NK-92 (cell line): ENCODE measurements around the gene UPF3B.
"Not testable (repeated sequence)": the region's sequence is repeated elsewhere in the genome, so short reads cannot be mapped to it uniquely, and the experiment has no call there.

Experiments
- DNase-seq: peaks from one replicate; lab custom pipeline; 2025; ENCODE audit not compliant: unreplicated experiment; lab: John Stamatoyannopoulos, UW

The UPF3B gene

GRCh38 chrX:119852382-119853353 lies at the start of gene UPF3B:
Gene UPF3B, minus strand, starts transcription at chrX:119852963. Its CDS starts 35 bp downstream, at chrX:119852928.
- DNase-seq = peak; percentile 71

GRCh38 chrX:119900976-119901375 lies 48.2 kb upstream of the UPF3B start:
- no peak for DNase-seq

GRCh38 chrX:119899125-119899524 lies 46.4 kb upstream of the UPF3B start:
- DNase-seq = no peak

GRCh38 chrX:119895843-119896326 lies 43.1 kb upstream of the UPF3B start, which contains the start of gene AKAP14:
Gene AKAP14, plus strand, starts transcription at chrX:119895893. Its CDS starts 7,331 bp downstream, at chrX:119903224.
- no peak for DNase-seq

- DNase-seq = not testable (repeated sequence)
Measured at GRCh38 chrX:119891961-119892692, 39.4 kb upstream of the UPF3B start.

- DNase-seq = not testable (repeated sequence)
Measured at GRCh38 chrX:119890626-119891025, 37.9 kb upstream of the UPF3B start.

- no peak for DNase-seq
Measured at GRCh38 chrX:119887721-119888425, 35.1 kb upstream of the UPF3B start.

- DNase-seq = no peak
Measured at GRCh38 chrX:119885554-119886428, 33.0 kb upstream of the UPF3B start.

- no peak for DNase-seq
Measured at GRCh38 chrX:119880552-119881437, 28.0 kb upstream of the UPF3B start.

- DNase-seq = no peak
Measured at GRCh38 chrX:119880076-119880475, 27.3 kb upstream of the UPF3B start.

- no peak for DNase-seq
Measured at GRCh38 chrX:119878740-119879139, 26.0 kb upstream of the UPF3B start.

- DNase-seq = peak; percentile 4
Measured at GRCh38 chrX:119871599-119872395, 19.0 kb upstream of the UPF3B start, which contains the start of the genes NDUFA1 and RNF113A. Gene NDUFA1, plus strand, starts transcription at chrX:119871832. Its CDS starts 80 bp downstream, at chrX:119871912. Gene RNF113A, minus strand, starts transcription at chrX:119871733. Its CDS starts 120 bp downstream, at chrX:119871613.

GRCh38 chrX:119871245-119871598 lies 18.5 kb upstream of the UPF3B start:
- DNase-seq = no peak

- no peak for DNase-seq
Measured at GRCh38 chrX:119870626-119871131, 17.9 kb upstream of the UPF3B start.

- no peak for DNase-seq
Measured at GRCh38 chrX:119853444-119853843, 681 bp upstream of the UPF3B start.

GRCh38 chrX:119833905-119834304 lies 18.9 kb downstream of the UPF3B start:
- no peak for DNase-seq

- DNase-seq = no peak
Measured at GRCh38 chrX:119828446-119828845, 24.3 kb downstream of the UPF3B start.
